COR-L47 (cell line): ENCODE results near the gene FHOD3.

Experiments
- DNase-seq: peaks from one replicate; lab custom pipeline; 2025; lab: John Stamatoyannopoulos, UW

The FHOD3 gene

DNA sequence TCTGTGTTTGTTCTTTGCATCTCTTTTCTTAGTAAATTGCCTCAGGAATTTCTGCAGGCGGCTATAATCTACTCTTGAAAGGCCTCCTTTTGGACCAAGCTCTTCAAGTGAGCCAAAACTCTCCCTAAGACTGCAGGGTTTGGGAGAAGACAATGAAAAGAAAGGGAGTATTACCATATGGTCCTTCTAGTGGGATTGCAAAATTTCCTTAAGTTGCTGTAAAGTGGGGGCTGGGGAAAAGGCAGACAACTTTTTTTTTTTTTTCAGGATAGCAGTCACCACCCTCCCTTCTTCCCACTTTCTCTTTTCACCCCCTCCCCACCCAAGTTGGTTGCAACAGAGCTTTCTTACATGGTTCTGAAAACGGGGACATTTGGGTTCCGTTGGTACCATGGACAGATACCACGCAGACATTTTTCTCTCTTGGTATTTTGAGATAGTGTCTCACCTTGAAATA is 183.7 kb downstream of the FHOD3 start:
- DNase-seq, result no peak

DNA sequence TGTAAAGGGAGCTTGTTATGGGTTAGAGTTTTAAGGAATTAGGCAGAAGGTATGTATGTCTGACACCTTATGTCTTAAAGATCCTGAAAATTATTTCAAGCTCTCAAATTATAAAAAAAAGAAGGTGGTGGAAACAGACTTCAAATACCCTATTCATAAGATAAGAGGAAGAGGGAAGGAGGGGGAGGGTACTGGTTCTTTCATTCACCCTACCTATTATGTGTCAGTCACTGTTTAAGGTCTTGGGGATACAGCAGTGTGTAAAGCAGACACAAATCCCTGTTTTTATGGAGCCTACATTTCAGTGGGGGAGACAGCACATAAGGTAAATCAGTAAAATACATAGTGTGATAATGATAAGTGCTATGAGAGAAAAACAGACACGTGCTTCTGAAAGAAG is 184.4 kb downstream of the FHOD3 start:
- no peak for DNase-seq

DNA sequence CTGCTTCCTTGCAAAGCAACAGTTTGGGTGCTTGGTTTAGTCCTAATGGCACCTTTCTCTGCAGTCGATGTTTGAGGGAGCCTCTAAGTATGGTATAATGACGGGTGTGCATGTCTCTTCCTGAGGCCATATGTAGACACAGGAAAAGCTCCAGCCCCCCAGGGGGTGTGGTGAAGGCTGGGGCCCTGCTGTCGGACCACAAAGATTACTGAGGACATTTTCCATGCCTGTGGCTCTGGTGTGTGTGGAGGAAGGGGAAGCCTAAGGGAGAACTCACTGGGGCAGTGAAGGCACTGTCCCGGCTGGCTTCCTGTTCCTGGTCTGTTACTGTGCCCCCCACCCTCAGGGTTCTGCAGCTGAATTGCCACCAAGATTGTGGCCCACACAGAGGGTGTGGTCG is 187.1 kb downstream of the FHOD3 start:
- DNase-seq, result no peak

DNA sequence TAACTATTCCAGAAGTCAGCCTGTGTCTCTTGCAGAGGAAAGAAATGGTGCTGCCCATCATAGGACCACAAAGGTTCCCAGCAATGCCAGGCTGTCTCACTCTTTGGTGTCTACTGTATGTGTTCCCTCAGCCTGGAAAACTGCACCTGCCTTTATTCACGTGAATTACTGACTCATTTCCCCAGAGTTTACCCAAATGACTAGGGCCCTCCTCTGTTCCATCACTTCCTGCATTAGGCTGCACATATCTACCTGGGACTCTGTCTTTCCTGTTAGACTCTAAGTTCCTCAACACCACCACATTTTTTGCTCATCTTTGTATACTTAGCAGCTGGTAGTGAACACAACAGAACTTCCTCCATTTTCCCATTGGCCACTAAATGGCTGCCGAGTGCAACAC is 188.3 kb downstream of the FHOD3 start:
- no peak for DNase-seq

DNA sequence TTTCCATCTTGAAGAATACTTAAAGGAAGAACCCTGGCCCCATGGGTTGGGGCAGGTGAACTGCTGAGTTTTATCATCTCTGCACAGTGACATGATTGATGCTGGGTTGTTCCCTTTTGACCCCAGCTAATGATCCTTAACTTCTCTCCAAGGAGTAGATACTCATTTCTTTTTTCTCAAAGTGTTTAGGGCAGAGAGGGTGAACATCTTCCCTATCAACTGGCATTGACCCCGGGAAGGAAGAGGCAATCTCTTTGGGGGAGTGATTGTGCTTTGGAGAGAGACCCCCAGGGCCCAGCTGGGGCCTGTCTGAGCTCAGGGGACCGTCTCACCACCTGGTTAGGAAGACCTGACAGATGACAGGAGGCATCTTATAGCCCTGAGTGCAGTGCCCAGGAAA is 190.6 kb downstream of the FHOD3 start:
- no peak for DNase-seq

DNA sequence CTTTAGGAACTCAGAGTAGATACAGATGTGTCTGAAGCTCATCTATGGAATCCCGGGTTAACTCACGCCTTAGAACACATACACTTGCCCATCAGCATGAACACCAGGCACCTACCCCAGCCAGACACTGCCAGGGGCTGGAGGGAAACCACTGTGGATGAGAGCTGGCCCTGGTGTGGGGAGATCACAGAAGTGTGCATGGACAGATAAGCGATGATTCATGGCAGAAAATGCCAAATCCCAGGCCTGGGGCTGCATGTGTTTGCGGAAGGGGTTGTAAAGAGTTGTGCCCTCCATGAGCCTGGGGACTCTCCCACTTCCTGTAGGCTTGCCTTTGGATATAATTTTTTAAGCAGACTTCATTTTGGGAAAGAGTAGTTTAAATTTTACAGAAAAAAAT is 193.4 kb downstream of the FHOD3 start:
- DNase-seq, result no peak

DNA sequence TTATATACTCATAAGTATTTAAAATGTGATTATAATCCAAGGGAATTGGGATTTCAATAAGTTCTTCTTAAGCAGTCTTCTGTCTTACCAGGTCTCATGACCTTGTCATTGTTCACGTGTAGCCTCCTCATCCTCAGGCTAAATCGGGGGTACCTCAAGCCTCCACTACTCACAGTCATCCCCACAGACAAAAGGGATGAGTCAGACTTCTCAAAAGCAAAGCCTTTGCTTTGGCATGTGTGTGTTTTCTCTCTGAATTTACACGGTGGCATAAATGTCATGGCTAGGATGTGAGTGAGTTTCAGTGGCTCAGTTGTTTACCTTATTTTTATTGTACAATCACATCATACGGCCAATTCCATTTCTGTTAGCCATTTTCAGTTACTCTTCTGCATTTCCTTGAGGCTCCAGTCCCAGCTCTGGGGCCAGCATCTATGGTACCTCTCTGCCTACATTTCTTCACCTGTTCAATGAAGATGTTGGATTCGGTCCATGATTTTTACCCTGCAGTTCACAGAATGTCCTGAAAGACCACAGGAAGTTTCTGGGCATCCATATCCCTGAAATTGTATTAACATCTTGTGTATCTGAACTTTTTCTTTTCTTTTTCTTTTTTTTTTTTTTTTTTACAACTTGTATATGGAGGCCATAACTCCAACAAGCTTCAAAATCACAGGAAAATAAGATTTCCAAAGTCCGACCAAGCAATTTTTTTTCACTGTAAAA is 195.3 kb downstream of the FHOD3 start:
- no peak for DNase-seq

DNA sequence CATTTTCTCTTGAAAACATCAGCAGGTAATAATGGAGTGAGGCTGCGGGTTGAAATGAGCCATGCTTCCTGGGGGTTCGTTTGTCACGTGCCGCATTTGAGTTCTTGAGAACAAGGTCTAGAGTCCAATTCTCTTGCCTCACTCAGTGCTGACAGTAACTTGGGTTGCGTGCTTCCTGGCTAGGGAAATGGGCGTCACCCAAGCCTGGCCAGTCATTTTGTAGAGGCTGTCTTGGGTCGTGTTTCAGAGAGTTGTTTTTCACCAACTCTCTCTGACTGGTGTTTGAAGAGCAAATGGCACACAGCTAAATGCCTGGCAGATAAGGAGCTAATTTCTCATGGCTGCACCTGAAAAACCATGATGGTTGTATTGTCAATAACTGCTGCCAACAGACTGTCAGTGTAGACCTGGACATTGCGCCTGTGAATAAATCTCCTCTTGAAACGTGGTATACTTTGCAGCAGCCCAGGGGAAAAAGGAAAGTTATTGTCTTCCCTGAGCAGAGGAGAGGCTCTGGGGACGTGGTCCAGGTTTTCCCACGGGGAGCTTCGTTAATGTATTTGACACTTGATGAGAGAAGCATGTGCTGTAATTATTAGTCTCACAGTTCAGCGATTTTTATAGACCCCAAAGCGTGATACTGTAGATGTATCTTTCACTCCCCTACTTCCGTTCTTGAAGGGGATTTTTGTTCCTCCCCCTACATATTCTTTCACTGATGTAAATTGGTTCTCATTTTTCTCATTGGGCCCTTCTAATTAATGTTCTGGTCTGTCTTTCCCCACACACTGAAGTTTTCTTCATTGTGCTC is 196.0 kb downstream of the FHOD3 start:
- no peak for DNase-seq

DNA sequence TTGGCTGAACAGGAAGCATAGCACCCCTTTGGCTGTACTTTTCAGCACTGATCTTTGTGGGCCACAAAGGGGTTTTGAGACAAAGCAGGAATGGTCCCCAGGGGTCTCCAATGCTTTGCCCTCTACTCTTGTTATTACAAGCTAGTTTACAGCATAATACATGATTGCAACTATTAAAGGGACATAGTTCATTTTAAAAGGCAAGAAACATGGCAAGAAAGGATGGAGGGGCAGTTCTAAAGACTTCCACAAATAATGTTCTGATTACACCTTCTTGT is 196.6 kb downstream of the FHOD3 start:
- DNase-seq, result no peak

DNA sequence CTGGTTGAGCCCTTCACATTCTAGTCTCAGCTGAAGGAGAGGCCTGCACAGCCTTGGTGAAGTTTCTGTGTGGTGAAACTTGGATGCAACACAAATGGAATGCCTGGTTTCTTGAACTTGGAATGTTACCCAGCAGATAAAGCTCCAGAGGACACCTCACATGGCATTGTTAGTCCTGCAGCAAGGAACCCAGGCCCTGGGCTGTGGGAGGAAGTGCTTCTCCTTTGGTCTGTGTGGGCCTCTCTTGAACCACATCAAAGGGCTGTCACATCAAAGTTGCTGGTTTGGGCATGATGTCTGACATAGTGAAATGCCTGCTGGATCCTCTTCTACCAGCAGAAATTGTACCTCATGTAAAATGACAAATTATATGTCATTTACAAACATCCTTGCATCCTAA is 198.5 kb downstream of the FHOD3 start:
- DNase-seq, result no peak

DNA sequence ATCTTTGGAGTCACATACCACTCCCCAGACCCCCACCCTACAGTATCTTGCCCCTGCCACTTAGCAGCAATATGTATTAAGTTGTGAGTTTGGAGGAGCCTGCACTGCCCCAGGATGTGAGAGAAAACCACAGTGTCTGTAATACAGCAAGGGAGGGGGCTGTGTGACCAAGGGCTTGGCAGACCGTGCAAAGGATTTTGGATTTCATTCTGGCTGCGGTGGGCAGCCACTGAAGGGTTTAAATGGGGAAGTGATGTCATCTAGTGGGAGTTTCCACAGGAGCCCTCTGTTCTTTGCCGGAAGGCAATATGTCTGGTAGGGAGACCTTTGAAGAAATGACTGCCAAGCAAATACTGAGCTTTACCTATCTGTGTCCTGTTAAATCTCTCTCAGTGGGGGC is 202.4 kb downstream of the FHOD3 start:
- DNase-seq, result no peak

DNA sequence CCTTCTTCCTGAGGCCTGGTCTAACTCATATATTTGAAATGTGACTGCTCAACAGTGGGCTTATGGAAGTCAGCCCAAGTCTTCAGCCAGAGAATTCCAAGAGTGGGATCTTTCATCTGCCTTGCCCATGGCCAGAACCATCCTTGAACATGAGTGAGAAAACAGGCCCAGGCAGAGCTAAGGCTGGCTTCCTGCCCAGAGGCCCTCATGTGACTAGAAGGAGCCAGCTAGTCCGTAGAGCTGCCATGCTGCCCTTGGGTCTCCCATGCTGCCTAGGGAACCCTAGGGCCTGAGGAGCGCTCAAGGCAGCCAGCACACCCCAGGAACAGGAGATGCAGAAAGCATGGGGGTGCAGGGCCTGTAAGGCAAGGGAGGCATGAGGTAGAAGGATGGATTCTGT is 203.6 kb downstream of the FHOD3 start:
- DNase-seq, result no peak

DNA sequence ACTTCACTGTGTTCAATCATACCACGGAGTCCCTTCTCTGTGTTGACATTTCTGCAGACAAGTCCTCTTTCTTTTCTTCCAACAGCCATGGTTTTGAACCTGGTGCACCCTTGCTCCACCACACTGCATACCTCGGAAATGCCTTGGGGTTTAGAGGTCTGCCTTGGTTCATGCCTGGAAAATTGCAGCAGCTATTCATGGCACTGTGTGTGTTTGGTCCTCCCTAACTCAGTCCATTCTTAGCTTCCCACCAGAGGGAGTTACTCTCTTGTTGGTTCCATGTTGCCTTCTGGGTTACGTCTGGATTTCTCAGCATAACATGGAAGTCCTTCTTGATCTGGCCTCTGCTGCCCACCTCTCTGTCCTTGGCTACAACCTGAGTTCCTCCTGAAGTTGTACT is 206.0 kb downstream of the FHOD3 start:
- no peak for DNase-seq

DNA sequence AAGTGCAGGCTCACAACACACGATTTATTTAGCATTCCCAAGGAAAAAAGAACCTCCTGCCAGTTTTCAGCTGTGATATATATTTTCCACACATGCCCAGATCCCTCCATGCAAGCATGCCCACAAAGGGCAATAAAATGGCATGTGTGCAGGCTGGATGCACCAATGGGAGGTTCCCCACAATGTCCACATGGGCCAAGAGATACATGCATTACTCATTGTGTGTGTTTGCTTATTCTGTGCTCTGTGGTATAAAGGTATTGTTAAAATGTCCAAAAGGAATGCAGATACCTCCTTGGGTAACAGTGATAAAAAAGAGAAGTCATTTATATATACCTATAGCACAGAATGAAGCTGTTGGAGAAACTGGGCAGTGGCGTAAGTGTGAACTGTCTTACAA is 207.4 kb downstream of the FHOD3 start:
- DNase-seq, result no peak

DNA sequence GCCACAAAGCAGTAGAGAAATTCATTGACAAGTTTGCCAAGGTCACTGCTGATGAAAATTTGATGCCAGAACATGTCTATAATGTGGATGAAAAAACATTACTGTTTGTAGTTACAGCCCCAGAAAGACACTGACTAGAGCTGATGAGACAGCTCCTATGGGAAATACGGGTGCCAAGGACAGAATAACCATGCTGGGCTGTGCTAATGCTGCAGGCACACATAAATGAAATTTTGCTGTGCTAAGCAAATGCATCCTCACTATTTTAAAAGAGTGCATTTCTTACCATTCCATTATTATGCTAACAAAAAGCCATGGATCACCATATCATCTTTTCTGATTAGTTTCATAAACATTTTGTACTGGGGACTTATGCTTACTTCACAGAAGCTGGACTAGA is 208.2 kb downstream of the FHOD3 start:
- no peak for DNase-seq

DNA sequence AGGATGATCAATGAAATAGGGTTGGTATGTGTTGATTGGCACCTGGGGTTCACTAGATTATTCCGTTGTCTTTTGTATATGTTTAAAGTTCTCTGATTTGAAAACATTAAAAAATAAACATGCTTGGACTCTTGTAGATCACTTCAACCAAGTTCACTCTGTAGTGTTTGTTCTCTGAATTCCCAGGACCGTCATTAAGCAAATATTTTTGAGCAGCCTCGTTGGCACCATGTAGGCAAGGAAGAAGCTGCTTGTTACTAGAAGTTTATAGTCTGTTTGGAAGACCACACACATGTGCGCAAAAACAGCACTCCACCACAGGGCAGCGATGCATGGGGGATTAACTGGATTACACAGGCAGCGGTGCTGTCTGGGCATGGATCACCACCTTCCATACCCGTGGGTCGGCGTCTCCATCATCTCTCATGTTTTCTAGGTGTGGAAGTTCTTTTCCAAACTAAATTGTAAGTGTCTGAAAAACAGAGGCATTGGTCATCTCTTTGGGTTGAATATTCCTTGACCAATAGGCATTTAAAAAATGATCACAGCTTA is 212.2 kb downstream of the FHOD3 start:
- no peak for DNase-seq

DNA sequence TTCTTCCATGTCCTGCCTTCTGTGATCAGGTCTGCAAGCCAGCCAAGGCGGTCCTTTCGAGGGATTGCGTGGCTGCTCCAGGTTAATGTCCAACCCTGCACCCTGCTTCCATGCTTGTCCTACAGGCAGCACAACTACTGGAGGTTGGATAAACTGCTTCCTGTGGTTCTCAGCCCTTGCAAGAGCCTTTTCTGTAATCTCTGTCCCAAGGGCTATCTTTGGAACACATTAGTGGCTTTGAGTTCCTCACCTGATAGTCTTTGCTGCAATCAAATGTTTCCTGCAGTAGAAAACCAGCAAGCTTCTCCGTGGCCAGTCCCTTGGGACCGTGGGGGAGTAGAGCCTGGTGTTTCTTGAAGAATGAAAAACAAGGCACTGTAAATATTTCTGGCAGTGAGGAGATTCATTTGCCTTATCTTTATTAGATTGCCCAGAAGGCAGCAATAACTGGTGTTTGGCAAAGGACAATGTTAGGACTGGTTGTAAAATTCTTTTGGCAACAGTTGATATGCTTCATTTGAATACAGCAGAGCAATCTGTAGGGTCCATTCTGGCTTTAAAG is 214.4 kb downstream of the FHOD3 start:
- no peak for DNase-seq

DNA sequence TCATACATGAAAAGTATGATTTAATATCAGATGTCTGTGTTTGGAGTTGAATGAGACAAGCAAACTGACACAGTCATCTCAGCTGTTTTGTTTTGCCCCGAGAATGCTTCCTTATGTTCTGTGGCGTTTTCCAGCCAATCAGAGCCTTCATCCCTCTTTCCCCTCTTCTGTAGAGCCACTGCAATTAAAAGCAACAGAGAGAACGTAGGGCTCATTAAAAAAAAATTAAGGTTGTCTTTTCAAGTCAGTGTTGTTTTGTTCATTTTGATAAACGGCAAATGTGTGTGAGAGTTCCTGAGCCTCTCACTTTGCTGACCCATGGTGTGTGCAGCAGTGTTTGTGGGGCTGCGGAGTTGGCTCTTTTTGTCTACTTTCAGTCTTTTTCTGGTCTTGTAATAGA is 216.0 kb downstream of the FHOD3 start:
- DNase-seq, result no peak

DNA sequence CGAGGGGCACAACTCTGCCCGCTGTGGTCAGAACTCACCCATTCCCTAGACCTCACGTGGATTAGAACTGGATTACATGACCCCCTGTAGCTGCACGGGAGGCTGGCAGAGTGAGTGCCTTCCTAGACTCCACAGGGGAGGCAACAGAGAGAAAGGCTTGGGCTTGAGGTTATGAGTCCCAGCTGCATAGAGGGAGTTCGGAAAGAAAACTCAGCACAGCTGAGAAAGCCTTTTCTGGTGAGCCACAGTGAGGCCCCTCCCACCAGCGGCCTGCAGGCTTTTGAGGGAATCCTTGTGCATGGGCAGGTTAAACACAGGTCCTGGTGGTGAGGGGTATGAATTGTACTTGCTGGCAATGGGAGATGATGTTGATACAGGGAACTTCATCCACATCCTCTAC is 217.3 kb downstream of the FHOD3 start:
- no peak for DNase-seq

DNA sequence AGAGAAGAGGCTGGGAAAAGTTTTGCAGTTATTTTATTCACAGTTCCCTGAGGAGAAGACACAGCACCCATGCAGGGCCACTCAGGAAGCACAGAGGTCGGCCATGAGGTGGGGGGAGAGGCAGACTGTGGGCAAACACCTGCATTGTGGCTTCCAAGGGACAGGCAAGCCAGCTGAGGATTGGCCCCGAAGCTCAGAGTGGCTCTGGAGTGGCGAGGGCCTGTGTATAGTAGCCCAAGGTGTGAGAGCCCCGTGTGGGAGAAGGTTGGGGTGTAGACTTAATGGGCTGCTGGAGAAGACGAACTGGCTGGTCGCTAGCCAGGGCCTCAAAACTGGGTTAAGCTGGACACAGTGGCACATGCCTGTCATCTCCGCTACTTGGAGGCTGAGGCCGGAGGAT is 218.7 kb downstream of the FHOD3 start:
- no peak for DNase-seq

DNA sequence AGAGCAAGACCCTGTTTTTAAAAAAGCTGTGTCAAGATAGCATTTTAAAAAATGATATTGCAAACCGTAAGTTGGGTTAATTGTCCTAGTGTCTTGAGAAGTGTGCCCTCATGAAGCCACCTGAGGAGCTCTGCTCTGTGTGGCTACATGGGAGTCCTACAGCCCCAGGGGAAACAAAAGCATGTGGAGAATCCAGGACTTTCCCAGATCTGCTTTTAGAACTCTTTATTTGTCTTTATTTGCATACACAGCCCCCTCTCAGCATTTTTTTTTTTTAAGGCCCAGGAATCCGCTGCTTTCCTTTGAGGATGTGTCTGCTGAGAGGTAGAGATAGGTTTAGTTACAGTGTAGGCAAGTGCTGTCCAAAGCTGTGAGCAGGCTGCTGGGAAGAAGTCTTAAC is 219.2 kb downstream of the FHOD3 start:
- DNase-seq, result no peak

DNA sequence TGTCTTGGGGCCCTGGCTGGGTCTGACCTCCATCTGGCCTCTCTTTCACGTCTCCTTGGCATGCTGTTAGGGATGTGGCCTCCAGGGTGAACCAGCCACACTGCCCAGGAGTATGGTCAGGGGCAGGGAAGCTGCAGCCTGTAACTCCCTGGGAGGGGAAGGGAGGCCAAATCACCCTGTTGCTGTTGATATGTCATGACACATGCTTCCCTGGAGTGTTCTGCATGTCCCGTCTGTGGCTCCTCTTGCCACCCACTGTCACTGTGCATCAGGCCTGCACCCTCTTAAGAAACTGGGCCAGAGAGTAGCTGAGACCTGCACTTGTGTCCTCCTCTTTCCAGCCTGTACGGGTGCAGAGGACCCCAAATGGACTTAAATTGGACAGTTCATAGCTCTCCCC is 221.3 kb downstream of the FHOD3 start:
- DNase-seq, result no peak

DNA sequence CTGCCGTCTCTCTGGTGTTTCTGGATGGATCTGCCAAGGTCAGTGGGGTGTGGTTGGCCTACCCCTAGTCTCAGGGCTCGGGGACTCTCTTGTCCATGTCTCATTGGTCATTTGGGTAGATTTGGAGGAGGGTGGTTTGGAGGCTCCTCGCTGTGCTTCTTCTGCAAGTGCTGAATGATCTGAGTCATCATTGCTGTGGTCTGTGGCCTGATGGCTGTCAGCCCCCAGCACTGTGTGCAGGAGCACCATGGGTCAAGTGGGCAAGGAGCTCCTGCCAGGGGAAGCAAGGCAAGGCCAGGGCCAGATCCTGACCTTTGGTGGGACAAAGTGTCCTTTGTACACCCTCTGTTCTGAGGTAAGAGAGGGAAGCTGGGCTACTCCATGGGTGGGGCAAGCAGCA is 221.8 kb downstream of the FHOD3 start:
- no peak for DNase-seq
